Smooth muscle cell (in vitro differentiated cells): ENCODE results near the gene ZNF771. TPM values are rescaled to one million over a fixed set of nuclear protein-coding genes. Genes with fewer than 3 reads are reported as not detected.

ENCODE experiments used
- DNase-seq: peaks from one replicate; lab custom pipeline; 2025; ENCODE audit not compliant: unreplicated experiment; lab: John Stamatoyannopoulos, UW
- H2AFZ ChIP-seq: fragments of 200-600 bp; sonication (generic); 2 replicates; pipeline ENCODE4 v1.6.0; 2016; ENCODE audit warnings: antibody characterized with exemption, low read depth, mild to moderate bottlenecking
- H3F3A ChIP-seq: fragments of 200-600 bp; sonication (generic); 2 replicates; pipeline ENCODE4 v1.6.0; 2017; ENCODE audit warnings: antibody characterized with exemption, low read depth
- H3K27ac ChIP-seq: fragments of 200-600 bp; sonication (generic); 2 replicates; pipeline ENCODE4 v1.5.1; 2016; ENCODE audit warnings: low read depth, mild to moderate bottlenecking
- H3K27me3 ChIP-seq: fragments of 200-600 bp; sonication (generic); 2 replicates; pipeline ENCODE4 v1.6.1; 2016; ENCODE audit warnings: low read depth, mild to moderate bottlenecking
- H3K36me3 ChIP-seq: fragments of 200-600 bp; sonication (generic); 2 replicates; pipeline ENCODE4 v1.5.1; 2016; ENCODE audit warnings: low read depth
- H3K4me1 ChIP-seq: fragments of 200-600 bp; sonication (generic); 2 replicates; pipeline ENCODE4 v1.5.1; 2016; ENCODE audit warnings: low read depth
- H3K4me2 ChIP-seq: fragments of 200-600 bp; sonication (generic); 2 replicates; pipeline ENCODE4 v1.6.0; 2016; ENCODE audit warnings: mild to moderate bottlenecking
- H3K4me3 ChIP-seq: fragments of 200-600 bp; sonication (generic); 2 replicates; pipeline ENCODE4 v1.5.1; 2016; ENCODE audit warnings: mild to moderate bottlenecking
- H3K79me2 ChIP-seq: fragments of 200-600 bp; sonication (generic); 2 replicates; pipeline ENCODE4 v1.6.0; 2016; ENCODE audit warnings: low read depth, mild to moderate bottlenecking
- H3K9ac ChIP-seq: fragments of 200-600 bp; sonication (generic); 2 replicates; pipeline ENCODE4 v1.6.0; 2016; ENCODE audit warnings: low read depth
- H3K9me3 ChIP-seq: fragments of 200-600 bp; sonication (generic); replicated peaks from 2 replicates; pipeline ENCODE4 v1.5.1; 2016; ENCODE audit warnings: low read depth
- H4K20me1 ChIP-seq: fragments of 200-600 bp; sonication (generic); 2 replicates; pipeline ENCODE4 v1.6.0; 2016; ENCODE audit warnings: low read depth
- WGBS: methylation state at CpG from one replicate; pipeline ENCODE4 v1.1.7; 2016; ENCODE audit warnings: low lambda C conversion rate; 5-methylcytosine and 5-hydroxymethylcytosine counted together
- polyA plus RNA-seq: library from polyadenylated mRNA; unstranded; fragments of >200 nt; fragmentation: Nextera tagmentation; extraction: Ambion mirVana; gene quantifications from 2 replicates; pipeline ENCODE4 v1.2.1, GENCODE V29; 2016
- total RNA-seq: library from RNA; depleted of rRNA; stranded (reverse); fragments of >200 nt; gene quantifications from 2 replicates; pipeline ENCODE4 v1.2.3, GENCODE V29; 2014
- TF ChIP-seq, protein P1 (sequence below): fragments of 200-600 bp; sonication (generic); IDR thresholded peaks from 2 replicates; pipeline ENCODE4 v1.5.1; 2017; ENCODE audit warnings: borderline replicate concordance, mild to moderate bottlenecking, antibody characterized with exemption; ENCODE audit not compliant: insufficient read depth, poor library complexity, severe bottlenecking

The ZNF771 gene
- total and polyA plus RNA-seq, 2 experiments from 2014 or later, result 7.2 to 20.9 TPM

DNA sequence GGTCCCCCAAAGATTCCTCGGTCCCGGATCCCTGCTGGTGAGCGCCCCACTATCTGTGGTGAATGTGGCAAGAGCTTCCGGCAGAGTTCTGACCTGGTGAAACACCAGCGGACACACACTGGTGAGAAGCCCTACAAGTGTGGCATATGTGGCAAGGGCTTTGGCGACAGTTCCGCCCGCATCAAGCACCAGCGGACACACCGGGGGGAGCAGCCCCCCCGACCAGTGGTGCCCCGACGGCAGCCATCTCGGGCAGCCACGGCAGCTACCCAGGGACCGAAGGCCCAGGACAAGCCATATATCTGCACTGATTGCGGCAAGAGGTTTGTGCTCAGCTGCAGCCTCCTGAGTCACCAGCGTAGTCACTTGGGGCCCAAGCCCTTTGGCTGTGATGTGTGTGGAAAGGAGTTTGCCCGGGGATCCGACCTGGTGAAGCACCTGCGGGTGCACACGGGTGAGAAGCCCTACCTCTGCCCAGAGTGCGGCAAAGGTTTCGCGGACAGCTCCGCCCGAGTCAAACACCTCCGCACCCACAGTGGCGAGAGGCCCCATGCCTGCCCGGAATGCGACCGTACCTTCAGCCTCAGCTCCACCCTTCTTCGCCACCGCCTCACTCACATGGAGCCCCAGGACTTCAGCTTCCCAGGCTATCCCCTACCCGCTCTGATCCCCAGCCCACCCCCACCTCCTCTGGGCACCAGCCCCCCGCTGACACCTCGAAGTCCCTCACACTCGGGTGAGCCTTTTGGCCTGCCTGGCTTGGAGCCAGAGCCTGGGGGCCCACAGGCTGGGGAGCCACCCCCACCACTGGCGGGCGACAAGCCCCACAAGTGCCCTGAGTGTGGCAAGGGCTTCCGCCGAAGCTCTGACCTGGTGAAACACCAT lies 9.4 kb upstream of the ZNF771 start:
- Histone ChIP-seq H3K27me3 (no peaks in the 10 kb centered on the region), H3F3A (peaks cover 43% of the 10 kb centered on the region), H3K4me1 (peaks cover 32% of the 10 kb centered on the region), H4K20me1 (no peaks in the 10 kb centered on the region), H3K4me2 (no peak overlapping the region), H3K4me3 (no peak overlapping the region), H3K27ac (peak overlapping the region; percentile 96), H3K79me2 (peaks cover 28% of the 10 kb centered on the region), H3K9me3 (no peaks in the 10 kb centered on the region), H2AFZ (no peak overlapping the region), H3K9ac (no peak overlapping the region), H3K36me3 (no peaks in the 10 kb centered on the region)
- no peak for DNase-seq
- WGBS, result 92% methylated on average over 37 of the region's 42 CpGs
- TF ChIP-seq, protein P1, sequence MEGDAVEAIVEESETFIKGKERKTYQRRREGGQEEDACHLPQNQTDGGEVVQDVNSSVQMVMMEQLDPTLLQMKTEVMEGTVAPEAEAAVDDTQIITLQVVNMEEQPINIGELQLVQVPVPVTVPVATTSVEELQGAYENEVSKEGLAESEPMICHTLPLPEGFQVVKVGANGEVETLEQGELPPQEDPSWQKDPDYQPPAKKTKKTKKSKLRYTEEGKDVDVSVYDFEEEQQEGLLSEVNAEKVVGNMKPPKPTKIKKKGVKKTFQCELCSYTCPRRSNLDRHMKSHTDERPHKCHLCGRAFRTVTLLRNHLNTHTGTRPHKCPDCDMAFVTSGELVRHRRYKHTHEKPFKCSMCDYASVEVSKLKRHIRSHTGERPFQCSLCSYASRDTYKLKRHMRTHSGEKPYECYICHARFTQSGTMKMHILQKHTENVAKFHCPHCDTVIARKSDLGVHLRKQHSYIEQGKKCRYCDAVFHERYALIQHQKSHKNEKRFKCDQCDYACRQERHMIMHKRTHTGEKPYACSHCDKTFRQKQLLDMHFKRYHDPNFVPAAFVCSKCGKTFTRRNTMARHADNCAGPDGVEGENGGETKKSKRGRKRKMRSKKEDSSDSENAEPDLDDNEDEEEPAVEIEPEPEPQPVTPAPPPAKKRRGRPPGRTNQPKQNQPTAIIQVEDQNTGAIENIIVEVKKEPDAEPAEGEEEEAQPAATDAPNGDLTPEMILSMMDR, result no peak

DNA sequence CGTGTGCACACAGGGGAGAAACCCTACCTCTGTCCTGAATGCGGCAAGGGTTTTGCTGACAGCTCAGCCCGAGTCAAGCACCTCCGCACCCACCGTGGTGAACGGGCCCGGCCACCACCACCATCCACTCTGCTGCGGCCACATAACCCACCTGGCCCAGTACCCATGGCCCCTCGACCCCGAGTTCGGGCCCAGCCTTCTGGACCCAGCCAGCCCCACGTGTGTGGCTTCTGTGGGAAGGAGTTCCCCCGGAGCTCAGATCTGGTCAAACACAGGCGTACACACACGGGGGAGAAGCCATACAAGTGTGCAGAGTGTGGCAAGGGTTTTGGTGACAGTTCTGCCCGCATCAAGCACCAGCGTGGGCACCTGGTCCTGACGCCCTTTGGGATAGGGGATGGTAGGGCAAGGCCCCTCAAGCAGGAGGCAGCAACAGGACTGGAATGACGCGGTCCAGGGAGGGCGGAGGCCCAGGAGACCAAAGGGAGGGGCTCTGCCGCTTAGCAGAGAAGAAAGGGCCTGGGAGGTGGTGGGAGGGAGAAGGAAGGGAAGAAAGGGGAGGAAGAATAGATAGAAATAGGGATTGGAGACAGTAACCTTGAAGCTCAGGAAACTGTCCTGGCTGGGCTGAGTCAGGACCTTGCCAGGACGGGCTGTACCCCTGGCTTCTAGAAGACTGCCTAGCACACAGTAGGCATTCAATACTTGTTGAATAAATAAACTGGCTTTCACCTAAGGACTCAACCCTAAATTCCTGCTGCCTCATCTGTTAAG lies 8.6 kb upstream of the ZNF771 start:
- Histone ChIP-seq H3K9me3 (no peaks in the 10 kb centered on the region), H3K4me1 (peaks cover 28% of the 10 kb centered on the region), H3K4me2 (peak overlapping the region; percentile 87), H3K79me2 (peaks cover 28% of the 10 kb centered on the region), H3F3A (peaks cover 43% of the 10 kb centered on the region), H3K27ac (peak overlapping the region; percentile 96), H3K4me3 (no peak overlapping the region), H4K20me1 (no peaks in the 10 kb centered on the region), H3K36me3 (no peaks in the 10 kb centered on the region), H2AFZ (no peak overlapping the region), H3K27me3 (no peaks in the 10 kb centered on the region), H3K9ac (no peak overlapping the region)
- 77% methylated on average over 23 of the region's 23 CpGs for WGBS
- no peak for DNase-seq
- TF ChIP-seq, protein P1, result no peak

DNA sequence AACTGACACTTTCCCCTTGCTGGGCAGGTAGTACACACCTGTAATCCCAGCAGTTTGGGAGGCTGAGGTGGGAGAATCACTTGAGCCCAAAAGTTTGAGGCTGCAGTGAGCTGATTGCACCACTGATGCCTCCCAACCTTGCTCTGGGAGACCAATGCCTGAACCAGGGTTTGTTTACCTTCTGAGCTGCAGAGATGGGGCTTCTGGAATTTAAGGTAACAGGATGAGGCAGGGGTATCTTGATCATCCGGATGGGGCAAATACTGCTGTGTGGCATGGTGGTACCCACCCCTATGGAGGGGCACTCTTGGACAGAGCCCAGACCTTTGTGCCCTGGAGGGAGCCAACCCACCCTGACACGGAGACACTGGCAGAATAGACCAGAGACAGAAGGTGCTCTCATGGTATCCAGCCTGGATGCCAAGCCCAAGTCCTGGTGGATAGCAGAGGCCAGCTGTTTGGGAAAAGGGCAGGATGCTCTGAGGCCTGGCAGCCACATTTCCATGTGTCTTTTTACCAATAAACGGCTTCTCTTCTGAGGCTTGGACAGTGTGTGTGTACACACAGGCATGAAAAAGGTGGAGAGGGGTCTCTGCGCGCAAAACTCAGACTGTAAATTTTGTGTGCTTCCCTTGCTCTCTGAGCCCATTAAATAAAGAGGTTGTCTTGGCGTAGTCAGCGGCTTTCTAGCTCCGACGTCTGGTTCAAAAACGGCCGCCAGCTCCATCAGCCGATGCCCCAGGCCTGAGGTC lies 7.8 kb upstream of the ZNF771 start:
- Histone ChIP-seq H3K36me3 (no peaks in the 10 kb centered on the region), H2AFZ (no peak overlapping the region), H4K20me1 (no peaks in the 10 kb centered on the region), H3K4me3 (peak overlapping the region; percentile 68), H3K4me1 (peaks cover 23% of the 10 kb centered on the region), H3K79me2 (peaks cover 28% of the 10 kb centered on the region), H3K9ac (peak overlapping the region; percentile 85), H3K27me3 (no peaks in the 10 kb centered on the region), H3K4me2 (peak overlapping the region; percentile 87), H3K27ac (peak overlapping the region; percentile 96), H3F3A (peaks cover 36% of the 10 kb centered on the region), H3K9me3 (no peaks in the 10 kb centered on the region)
- DNase-seq, result no peak
- WGBS, result 13% methylated on average over 12 of the region's 12 CpGs
- TF ChIP-seq, protein P1, result no peak
